ENCODE measurements around the gene MTMR4.

The MTMR4 gene

GRCh38 chr17:58470356-58470755 lies 44.1 kb downstream of the MTMR4 start:
- in situ Hi-C loops (cut with HindIII; ENCODE audit: low pct_unique_long_range_greater_than_20kb, low sequenced_read_pairs) = no loop called here
- no peak for TF ChIP-seq JUND (IDR thresholded peaks at IDR 0.05; ENCODE audit: low read depth)
- DNase-seq (ENCODE audit: low read depth in 1 of 2, low spot score in 1 of 2) = no peak

DNA sequence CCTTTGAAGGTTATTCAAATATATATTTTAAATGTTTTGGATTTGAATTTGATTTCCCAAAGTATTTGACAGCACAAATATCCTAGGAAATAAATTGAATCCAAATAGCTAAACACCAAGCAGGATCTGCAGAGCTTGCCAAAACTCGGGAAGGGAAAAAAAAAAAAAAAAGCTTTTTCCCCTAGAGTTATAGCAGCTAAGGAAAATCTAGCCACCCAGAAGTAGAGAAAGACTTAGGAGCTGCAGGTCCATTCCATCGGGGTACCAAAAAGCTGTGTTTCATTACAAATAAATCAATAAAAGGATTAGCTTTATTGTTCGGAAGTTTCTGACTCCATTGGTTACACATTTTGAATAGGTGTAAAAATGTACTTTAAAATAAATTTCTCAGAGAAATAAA lies 45.5 kb downstream of the MTMR4 start:
- no peak for DNase-seq (ENCODE audit: low read depth in 1 of 2, low spot score in 1 of 2)
- in situ Hi-C loops (cut with HindIII; ENCODE audit: low pct_unique_long_range_greater_than_20kb, low sequenced_read_pairs) = no loop called here
- TF ChIP-seq JUND (IDR thresholded peaks at IDR 0.05; ENCODE audit: low read depth) = no peak

GRCh38 chr17:58455491-58455890 lies 58.9 kb downstream of the MTMR4 start:
- no peak for DNase-seq (ENCODE audit: low read depth in 1 of 2, low spot score in 1 of 2)
- in situ Hi-C loops (cut with HindIII; ENCODE audit: low pct_unique_long_range_greater_than_20kb, low sequenced_read_pairs) = no loop called here
- no peak for TF ChIP-seq JUND (IDR thresholded peaks at IDR 0.05; ENCODE audit: low read depth)

DNA sequence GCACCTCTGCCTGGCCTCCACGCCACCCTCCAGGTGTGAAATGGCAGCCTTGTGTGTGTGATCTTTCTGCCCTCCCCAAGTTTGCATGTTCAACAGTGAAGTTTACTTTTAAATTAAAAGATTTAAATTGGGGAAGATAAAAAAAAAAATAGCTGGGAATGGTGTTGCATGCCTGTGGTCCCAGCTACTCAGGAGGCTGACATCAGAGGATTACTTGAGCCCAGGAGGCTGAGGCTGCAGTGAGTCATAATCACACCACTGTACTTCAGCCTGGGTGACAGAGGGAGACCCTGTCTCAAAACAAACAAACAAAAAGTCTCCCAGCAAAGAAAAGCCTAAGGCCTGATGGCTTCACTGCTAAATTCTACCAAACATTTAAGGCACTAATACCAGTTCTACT lies 61.7 kb downstream of the MTMR4 start:
- DNase-seq (ENCODE audit: low read depth in 1 of 2, low spot score in 1 of 2) = no peak
- in situ Hi-C loops (cut with HindIII; ENCODE audit: low pct_unique_long_range_greater_than_20kb, low sequenced_read_pairs) = no loop called here
- no peak for TF ChIP-seq JUND (IDR thresholded peaks at IDR 0.05; ENCODE audit: low read depth)

GRCh38 chr17:58447039-58447975 lies 67.1 kb downstream of the MTMR4 start:
- peak; percentile 61 to 94 for DNase-seq (ENCODE audit: low read depth in 1 of 2, low spot score in 1 of 2)
- in situ Hi-C loops (cut with HindIII; ENCODE audit: low pct_unique_long_range_greater_than_20kb, low sequenced_read_pairs) = no loop called here
- no peak for TF ChIP-seq JUND (IDR thresholded peaks at IDR 0.05; ENCODE audit: low read depth)

GRCh38 chr17:58446086-58446485 lies 68.4 kb downstream of the MTMR4 start:
- TF ChIP-seq JUND (IDR thresholded peaks at IDR 0.05; ENCODE audit: low read depth) = no peak
- no peak for DNase-seq (ENCODE audit: low read depth in 1 of 2, low spot score in 1 of 2)
- in situ Hi-C loops (cut with HindIII; ENCODE audit: low pct_unique_long_range_greater_than_20kb, low sequenced_read_pairs) = no loop called here
